ENCODE data around the gene TUG1. TPM values are rescaled to one million over a fixed set of nuclear protein-coding genes. Genes with fewer than 3 reads are reported as not detected.

Gene TUG1
- polyA plus RNA-seq, 1 experiment: 152 TPM

DNA sequence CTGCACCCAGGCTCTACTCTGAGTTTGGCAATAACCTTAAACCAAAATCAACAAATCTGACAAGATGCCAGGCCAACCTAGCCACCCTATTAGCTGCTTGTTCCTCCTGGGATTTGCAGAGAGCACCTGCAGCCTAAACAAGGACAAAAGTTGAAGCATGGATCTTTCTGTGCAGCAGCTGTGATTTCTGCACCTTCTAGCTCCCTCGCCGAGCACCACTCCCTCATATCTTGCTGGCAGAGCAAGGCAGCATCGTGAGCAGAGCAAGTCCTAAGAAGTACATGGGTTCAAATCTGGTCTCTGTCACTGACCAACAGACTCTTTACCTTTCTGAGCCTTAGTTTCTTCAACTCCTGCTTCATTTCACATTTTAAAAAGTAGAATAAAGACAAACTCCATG is 38.8 kb upstream of the TUG1 start:
- DNase-seq (ENCODE audit: low read depth, low spot score): no peak
- ChIA-PET POLR2A (no interaction called here), CTCF (interaction anchor here (0.9 to 3.0 kb wide), 3 partner anchors 10 to 167 kb away, joined by 3 to 17 read pairs (median 5); no protein-coding TSS in a partner anchor)
- no peak overlapping the region for H3K4me3 ChIP-seq (ENCODE audit: low read depth, low read length)
- TF ChIP-seq, protein P1, sequence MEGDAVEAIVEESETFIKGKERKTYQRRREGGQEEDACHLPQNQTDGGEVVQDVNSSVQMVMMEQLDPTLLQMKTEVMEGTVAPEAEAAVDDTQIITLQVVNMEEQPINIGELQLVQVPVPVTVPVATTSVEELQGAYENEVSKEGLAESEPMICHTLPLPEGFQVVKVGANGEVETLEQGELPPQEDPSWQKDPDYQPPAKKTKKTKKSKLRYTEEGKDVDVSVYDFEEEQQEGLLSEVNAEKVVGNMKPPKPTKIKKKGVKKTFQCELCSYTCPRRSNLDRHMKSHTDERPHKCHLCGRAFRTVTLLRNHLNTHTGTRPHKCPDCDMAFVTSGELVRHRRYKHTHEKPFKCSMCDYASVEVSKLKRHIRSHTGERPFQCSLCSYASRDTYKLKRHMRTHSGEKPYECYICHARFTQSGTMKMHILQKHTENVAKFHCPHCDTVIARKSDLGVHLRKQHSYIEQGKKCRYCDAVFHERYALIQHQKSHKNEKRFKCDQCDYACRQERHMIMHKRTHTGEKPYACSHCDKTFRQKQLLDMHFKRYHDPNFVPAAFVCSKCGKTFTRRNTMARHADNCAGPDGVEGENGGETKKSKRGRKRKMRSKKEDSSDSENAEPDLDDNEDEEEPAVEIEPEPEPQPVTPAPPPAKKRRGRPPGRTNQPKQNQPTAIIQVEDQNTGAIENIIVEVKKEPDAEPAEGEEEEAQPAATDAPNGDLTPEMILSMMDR (IDR thresholded peaks at IDR 0.05; ENCODE audit: low read depth, low read length): no peak
- H3K9me3 ChIP-seq (ENCODE audit: control insufficient read depth, insufficient read depth, low read length): no peaks in the 10 kb centered on the region
- H3K27me3 ChIP-seq (ENCODE audit: control insufficient read depth, insufficient read depth, low read length): no peaks in the 10 kb centered on the region
- H3K27ac ChIP-seq (ENCODE audit: low read depth, low read length): no peak overlapping the region

DNA sequence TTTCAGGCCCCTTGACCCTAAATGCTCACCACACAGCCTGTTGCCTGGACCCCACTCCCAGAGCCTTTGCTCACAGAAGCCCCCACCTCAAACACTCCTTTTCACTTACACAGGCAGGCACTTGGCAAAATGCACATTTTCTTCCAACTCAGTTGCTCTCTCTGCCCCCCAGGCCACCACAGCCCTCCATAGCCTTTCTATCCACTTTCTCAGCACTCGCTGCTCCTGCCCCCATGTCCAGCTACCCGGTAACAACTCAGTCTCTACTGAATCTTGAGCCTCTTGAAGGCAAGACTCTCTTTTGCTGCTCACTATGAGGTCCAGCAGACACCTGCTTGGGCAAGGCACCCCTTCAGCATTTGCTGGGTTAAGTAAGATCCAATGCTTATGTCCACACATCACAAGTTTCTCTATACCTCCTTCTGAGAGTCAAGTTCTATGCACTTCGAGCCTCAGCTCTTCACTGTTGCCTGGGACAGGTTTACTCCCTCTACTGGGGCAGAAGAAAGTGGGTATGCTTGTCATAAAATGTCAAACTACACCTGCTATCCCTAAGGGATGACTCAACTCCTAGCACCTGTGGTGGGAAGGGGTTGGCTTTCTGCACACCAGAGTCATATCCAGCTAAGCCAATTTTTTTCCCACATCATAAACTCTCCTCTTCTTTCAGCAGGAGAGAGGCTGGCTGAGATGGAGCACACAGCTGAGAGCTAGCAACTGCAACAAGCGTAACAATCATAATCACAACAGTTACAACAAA is 37.3 kb upstream of the TUG1 start:
- TF ChIP-seq, protein P1 (IDR thresholded peaks at IDR 0.05; ENCODE audit: low read depth, low read length): no peak
- Histone ChIP-seq H3K27me3 (ENCODE audit: control insufficient read depth, insufficient read depth, low read length) (no peaks in the 10 kb centered on the region), H3K4me3 (ENCODE audit: low read depth, low read length) (no peak overlapping the region), H3K27ac (ENCODE audit: low read depth, low read length) (no peak overlapping the region), H3K9me3 (ENCODE audit: control insufficient read depth, insufficient read depth, low read length) (no peaks in the 10 kb centered on the region)
- ChIA-PET CTCF (interaction anchor here (0.9 to 3.0 kb wide), 2 partner anchors 11 to 44 kb away, joined by 5 to 17 read pairs; no protein-coding TSS in a partner anchor), POLR2A (no interaction called here)
- DNase-seq (ENCODE audit: low read depth, low spot score): no peak

DNA sequence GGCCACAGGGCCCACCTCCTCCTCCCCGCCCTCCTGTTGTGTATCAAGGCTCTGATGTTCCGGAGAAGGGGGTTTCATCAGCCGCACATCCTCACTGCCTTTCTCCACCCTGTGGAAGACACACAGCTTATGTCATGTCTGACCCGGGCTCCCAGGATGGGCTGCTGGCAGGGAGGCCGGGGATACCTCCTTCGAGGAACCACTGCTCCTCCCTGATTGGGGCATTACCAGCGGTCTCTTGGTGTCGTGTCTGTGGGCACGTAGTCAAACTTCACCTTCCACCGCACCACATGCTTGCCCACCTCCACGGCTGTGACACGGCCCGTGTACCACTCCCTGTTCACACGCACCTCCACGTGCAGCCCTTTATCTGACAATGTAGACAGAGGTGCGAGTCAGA is 36.4 kb upstream of the TUG1 start:
- Histone ChIP-seq H3K27me3 (ENCODE audit: control insufficient read depth, insufficient read depth, low read length) (no peaks in the 10 kb centered on the region), H3K27ac (ENCODE audit: low read depth, low read length) (no peak overlapping the region), H3K4me3 (ENCODE audit: low read depth, low read length) (no peak overlapping the region), H3K9me3 (ENCODE audit: control insufficient read depth, insufficient read depth, low read length) (no peaks in the 10 kb centered on the region)
- ChIA-PET CTCF (no interaction called here), POLR2A (no interaction called here)
- TF ChIP-seq, protein P1 (IDR thresholded peaks at IDR 0.05; ENCODE audit: low read depth, low read length): no peak
- DNase-seq (ENCODE audit: low read depth, low spot score): no peak

DNA sequence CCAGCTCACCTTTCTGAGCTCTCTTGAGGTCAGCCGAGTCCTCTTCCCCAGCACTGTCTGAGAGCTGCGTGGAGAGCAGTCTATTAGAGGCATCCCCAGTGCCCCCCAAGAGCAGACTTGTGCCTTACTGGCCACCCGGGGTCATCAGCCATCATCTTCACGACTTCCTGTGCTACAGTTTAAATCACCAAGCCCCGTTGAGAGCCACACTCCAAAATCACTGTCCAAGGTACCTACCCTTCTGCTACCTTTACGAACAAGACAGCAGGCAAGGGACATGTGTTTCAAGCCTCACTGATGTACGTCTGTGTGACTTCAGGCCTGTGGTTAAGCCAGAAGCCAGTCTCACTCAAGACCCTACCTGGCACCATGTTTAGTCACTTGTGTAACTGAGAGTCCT is 35.6 kb upstream of the TUG1 start:
- H3K27me3 ChIP-seq (ENCODE audit: control insufficient read depth, insufficient read depth, low read length): no peaks in the 10 kb centered on the region
- H3K27ac ChIP-seq (ENCODE audit: low read depth, low read length): no peak overlapping the region
- no peak for DNase-seq (ENCODE audit: low read depth, low spot score)
- ChIA-PET CTCF (interaction anchor here (1.2 kb wide), 1 partner anchor 170 kb away, joined by 3 read pairs; no protein-coding TSS in a partner anchor), POLR2A (no interaction called here)
- no peak overlapping the region for H3K4me3 ChIP-seq (ENCODE audit: low read depth, low read length)
- H3K9me3 ChIP-seq (ENCODE audit: control insufficient read depth, insufficient read depth, low read length): no peaks in the 10 kb centered on the region
- TF ChIP-seq, protein P1 (IDR thresholded peaks at IDR 0.05; ENCODE audit: low read depth, low read length): no peak

DNA sequence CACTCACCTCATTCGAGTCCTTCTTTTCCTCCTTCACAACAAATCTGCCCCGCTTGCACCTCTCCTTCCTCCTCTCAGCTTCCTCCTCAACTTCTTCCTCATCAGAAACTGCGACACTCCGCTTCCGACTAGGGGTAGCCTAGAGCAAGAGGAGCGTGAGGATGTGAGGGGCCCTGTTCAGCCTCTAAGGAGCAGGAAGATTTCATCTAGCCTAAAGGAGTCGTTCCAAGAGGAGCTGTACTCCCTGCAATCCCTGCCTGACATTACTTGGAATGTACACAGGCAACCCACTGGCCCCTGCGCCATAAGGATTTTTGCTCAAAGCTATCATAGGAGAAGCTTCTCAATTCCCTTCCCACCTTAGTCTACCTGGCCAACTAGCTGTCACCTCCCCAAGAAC is 35.0 kb upstream of the TUG1 start:
- no peak for DNase-seq (ENCODE audit: low read depth, low spot score)
- TF ChIP-seq, protein P1 (IDR thresholded peaks at IDR 0.05; ENCODE audit: low read depth, low read length): no peak
- POLR2A ChIA-PET: no interaction called here
- CTCF ChIA-PET: interaction anchor here (1.2 to 1.3 kb wide), 2 partner anchors 14 to 171 kb away, joined by 3 to 6 read pairs; no protein-coding TSS in a partner anchor
- no peaks in the 10 kb centered on the region for H3K9me3 ChIP-seq (ENCODE audit: control insufficient read depth, insufficient read depth, low read length)
- H3K27me3 ChIP-seq (ENCODE audit: control insufficient read depth, insufficient read depth, low read length): no peaks in the 10 kb centered on the region
- H3K4me3 ChIP-seq (ENCODE audit: low read depth, low read length): no peak overlapping the region
- no peak overlapping the region for H3K27ac ChIP-seq (ENCODE audit: low read depth, low read length)

All from AG04450 (cell line).